A549 (cell line): Measurements from ENCODE around the gene SHISAL1. TPM values are rescaled to one million over a fixed set of nuclear protein-coding genes. Genes with fewer than 3 reads are reported as not detected.

Experiments
- ATAC-seq, 2 experiments: fragments of 200-7000 bp in 1 of 2; fragments of >200 bp in 1 of 2; cut with Nextera tagmentation in 1 of 2; cut with Tn5 transposase in 1 of 2; 3 replicates each; pipeline versions ENCODE4 v1.8.0 to v1.9.1; 2018 to 2020; ENCODE audit warnings: mild to moderate bottlenecking in 1 of 2, moderate library complexity in 1 of 2
- CTCF ChIA-PET: fragments of 300-600 bp; sonication (Branson Sonifier 250); formaldehyde crosslinking; extraction: SDS; loops from one replicate; lab custom pipeline; 2021; ENCODE audit warnings: antibody characterized with exemption, inconsistent platforms; lab: Yijun Ruan, JAX
- POLR2A ChIA-PET: fragments of 350-600 bp; formaldehyde crosslinking; extraction: SDS; loops from one replicate; lab custom pipeline; 2021; ENCODE audit warnings: antibody characterized with exemption, inconsistent platforms; lab: Yijun Ruan, JAX
- DNase-seq, 2 experiments: peaks; one replicate each; pipeline versions ENCODE4 v3.0.0 to v3.0.0-alpha.2; 2011 to 2016; ENCODE audit warnings: low read depth in 1 of 2, low spot score in 1 of 2
- FAIRE-seq: peaks from 2 replicates; lab custom pipeline; 2011; peaks lifted over from hg19 to GRCh38; lab: Jason Lieb, UNC
- H3K27ac ChIP-seq, 2 experiments: fragments of >200 bp; sonication (Bioruptor Twin); formaldehyde crosslinking; 3 replicates each; pipeline ENCODE4 v1.5.1; 2016 to 2017
- H3K4me1 ChIP-seq: fragments of >200 bp; sonication (Bioruptor Twin); formaldehyde crosslinking; 3 replicates; pipeline ENCODE4 v1.6.1; 2016
- H3K4me2 ChIP-seq: fragments of >200 bp; sonication (Bioruptor Twin); formaldehyde crosslinking; 3 replicates; pipeline ENCODE4 v1.6.1; 2016
- H3K4me3 ChIP-seq: fragments of >200 bp; sonication (Bioruptor Twin); formaldehyde crosslinking; 3 replicates; pipeline ENCODE4 v1.5.1; 2016
- H3K9me3 ChIP-seq: fragments of >200 bp; sonication (Bioruptor Twin); formaldehyde crosslinking; 3 replicates; pipeline ENCODE4 v1.6.1; 2016
- ATOH8 ChIP-seq: fragments of 250-450 bp; sonication (Bioruptor Pico); IDR thresholded peaks from 2 replicates; pipeline ENCODE4 v1.5.0; 2020; ENCODE audit warnings: low read depth, mild to moderate bottlenecking, moderate library complexity
- BCL3 ChIP-seq: fragments of >200 bp; sonication (Bioruptor Twin); formaldehyde crosslinking; IDR thresholded peaks from 3 replicates; pipeline ENCODE4 v1.6.1; 2016
- BHLHE40 ChIP-seq: IDR thresholded peaks from 2 replicates; pipeline ENCODE4 v1.6.1; 2012; ENCODE audit warnings: low read depth, low read length, inconsistent platforms
- CBX8 ChIP-seq: fragments of 200-600 bp; sonication (generic); IDR thresholded peaks from 2 replicates; pipeline ENCODE4 v1.6.1; 2016
- CHD2 ChIP-seq: fragments of 150-350 bp; IDR thresholded peaks from 2 replicates; pipeline ENCODE4 v1.6.1; 2014; ENCODE audit warnings: low read length; ENCODE audit not compliant: partially characterized antibody
- CTCF ChIP-seq: fragments of >200 bp; sonication (Bioruptor Twin); formaldehyde crosslinking; IDR thresholded peaks from 3 replicates; pipeline ENCODE4 v1.5.1; 2016
- E2F6 ChIP-seq: IDR thresholded peaks from 2 replicates; pipeline ENCODE4 v1.6.1; 2012; ENCODE audit warnings: low read depth, borderline replicate concordance
- ESRRA ChIP-seq: fragments of 150-350 bp; IDR thresholded peaks from 2 replicates; pipeline ENCODE4 v1.6.1; 2014; ENCODE audit warnings: mild to moderate bottlenecking, low read length, borderline replicate concordance
- FOSB ChIP-seq: fragments of 250-450 bp; sonication (Bioruptor Pico); IDR thresholded peaks from 2 replicates; pipeline ENCODE4 v1.5.0; 2020; ENCODE audit warnings: mild to moderate bottlenecking, moderate library complexity
- GATA3 ChIP-seq: IDR thresholded peaks from 2 replicates; pipeline ENCODE4 v1.6.1; 2012; ENCODE audit warnings: borderline replicate concordance
- HES2 ChIP-seq: fragments of >200 bp; sonication (Bioruptor Twin); formaldehyde crosslinking; IDR thresholded peaks from 2 replicates; pipeline ENCODE4 v1.6.1; 2016
- HEYL ChIP-seq: fragments of 250-450 bp; sonication (Bioruptor Pico); IDR thresholded peaks from 2 replicates; pipeline ENCODE4 v1.8.0; 2021; ENCODE audit warnings: mild to moderate bottlenecking, moderate library complexity
- HOXA7 ChIP-seq: fragments of 250-450 bp; sonication (Bioruptor Pico); IDR thresholded peaks from 2 replicates; pipeline ENCODE4 v1.5.0; 2020; ENCODE audit warnings: mild to moderate bottlenecking, moderate library complexity
- HOXB13 ChIP-seq: fragments of 250-450 bp; sonication (Bioruptor Pico); IDR thresholded peaks from 2 replicates; pipeline ENCODE4 v1.5.0; 2020; ENCODE audit warnings: low read depth, mild to moderate bottlenecking, moderate library complexity
- JUN ChIP-seq, 2 experiments: fragments of >200 bp; sonication (Bioruptor Twin); formaldehyde crosslinking; IDR thresholded peaks; 2 replicates in 1 of 2; 3 replicates in 1 of 2; pipeline ENCODE4 v1.6.1; 2016 to 2017
- JUNB ChIP-seq: fragments of >200 bp; sonication (Bioruptor Twin); formaldehyde crosslinking; IDR thresholded peaks from 2 replicates; pipeline ENCODE4 v1.6.1; 2016
- KDM1A ChIP-seq: fragments of 200-600 bp; sonication (generic); IDR thresholded peaks from 2 replicates; pipeline ENCODE4 v1.6.1; 2016; ENCODE audit warnings: low read depth, mild to moderate bottlenecking
- MAZ ChIP-seq: fragments of 150-350 bp; IDR thresholded peaks from 2 replicates; pipeline ENCODE4 v1.6.1; 2014; ENCODE audit warnings: antibody characterized with exemption, low read depth, low read length, borderline replicate concordance
- NPAS2 ChIP-seq: fragments of 250-450 bp; sonication (Bioruptor Pico); IDR thresholded peaks from 2 replicates; pipeline ENCODE4 v1.8.0; 2022; ENCODE audit warnings: mild to moderate bottlenecking, moderate library complexity, borderline replicate concordance
- PBX3 ChIP-seq: IDR thresholded peaks from 2 replicates; pipeline ENCODE4 v1.6.1; 2012
- PHF8 ChIP-seq: fragments of 200-600 bp; sonication (generic); IDR thresholded peaks from 2 replicates; pipeline ENCODE4 v1.6.1; 2016; ENCODE audit warnings: low read depth, mild to moderate bottlenecking, antibody characterized with exemption, moderate library complexity, borderline replicate concordance
- RFX5 ChIP-seq: fragments of 450-650 bp; IDR thresholded peaks from 2 replicates; pipeline ENCODE4 v1.7.1; 2014; ENCODE audit warnings: antibody characterized with exemption, mild to moderate bottlenecking, moderate library complexity
- RNF2 ChIP-seq: fragments of 200-600 bp; sonication (generic); IDR thresholded peaks from 2 replicates; pipeline ENCODE4 v1.6.1; 2016; ENCODE audit warnings: low read depth, mild to moderate bottlenecking, antibody characterized with exemption, moderate library complexity, borderline replicate concordance
- TFCP2L1 ChIP-seq: fragments of 250-450 bp; sonication (Bioruptor Pico); IDR thresholded peaks from 2 replicates; pipeline ENCODE4 v1.5.0; 2021; ENCODE audit warnings: mild to moderate bottlenecking
- TP53 ChIP-seq: fragments of 250-450 bp; sonication (Bioruptor Pico); IDR thresholded peaks from 2 replicates; pipeline ENCODE4 v1.5.0; 2021; ENCODE audit warnings: mild to moderate bottlenecking, moderate library complexity
- USF2 ChIP-seq: fragments of 450-650 bp; IDR thresholded peaks from 2 replicates; pipeline ENCODE4 v1.6.1; 2014; ENCODE audit warnings: antibody characterized with exemption
- ZC3H11A ChIP-seq: fragments of 450-650 bp; IDR thresholded peaks from 2 replicates; pipeline ENCODE4 v1.6.1; 2014; ENCODE audit warnings: antibody characterized with exemption, mild to moderate bottlenecking
- ZNF302 ChIP-seq: fragments of 250-450 bp; sonication (Bioruptor Pico); IDR thresholded peaks from 2 replicates; pipeline ENCODE4 v1.9.0; 2021; ENCODE audit warnings: inconsistent platforms, mild to moderate bottlenecking, moderate library complexity
- ZSCAN20 ChIP-seq: fragments of 250-450 bp; sonication (Bioruptor Pico); IDR thresholded peaks from 2 replicates; pipeline ENCODE4 v1.8.0; 2022; ENCODE audit warnings: mild to moderate bottlenecking, moderate library complexity
- WGBS: methylation state at CpG from one replicate; pipeline ENCODE4 v1.1.6; 2017; ENCODE audit errors: missing lambda C conversion rate; 5-methylcytosine and 5-hydroxymethylcytosine counted together
- polyA plus RNA-seq, 4 experiments: library from polyadenylated mRNA; depleted of rRNA in 3 of 4; stranded (reverse); fragments of >200 nt; fragmentation: RNase III in 1 of 4; extraction: RNeasy Plus Mini Kit Qiagen cat#74134 plus additional on column Dnase treatment in 1 of 4; gene quantifications; 2 replicates in 3 of 4; 3 replicates in 1 of 4; pipeline ENCODE4 v1.2.3, GENCODE V29; 2011 to 2017

Gene SHISAL1
- polyA plus RNA-seq, 2 of the 4 experiments (the other 2 are of a cell fraction) = 0.61 to 1.9 TPM

GRCh38 chr22:44249376-44250147 is 63.2 kb downstream of the SHISAL1 start:
- WGBS = 77% methylated on average over 9 of the region's 12 CpGs
- TF ChIP-seq ESRRA = no peak
- TF ChIP-seq KDM1A = no peak
- TF ChIP-seq ZSCAN20 (CRISPR knock-in tag) = no peak
- TF ChIP-seq JUNB = no peak
- no peak for TF ChIP-seq JUN (IDR thresholded peaks at IDR 0.05)
- TF ChIP-seq BHLHE40 = no peak
- no peak for TF ChIP-seq RFX5
- no peak for TF ChIP-seq CTCF
- TF ChIP-seq PHF8 = no peak
- no peak for TF ChIP-seq HES2
- no peak for TF ChIP-seq TP53
- no peak for TF ChIP-seq RNF2
- TF ChIP-seq GATA3 = no peak
- no peak for TF ChIP-seq USF2
- no peak for TF ChIP-seq TFCP2L1 (CRISPR knock-in tag)
- no peak for TF ChIP-seq ZC3H11A
- TF ChIP-seq BCL3 = no peak
- no peak for TF ChIP-seq HEYL (CRISPR knock-in tag)
- TF ChIP-seq PBX3 = no peak
- TF ChIP-seq FOSB (CRISPR knock-in tag) = no peak
- POLR2A ChIA-PET = no interaction called here
- ATAC-seq (no peak), FAIRE-seq (no peak), DNase-seq (no peak)
- Histone ChIP-seq H3K27ac (no peak overlapping the region), H3K9me3 (peaks cover 10% of the 10 kb centered on the region; the same call in 1 of the 3 replicates), H3K4me2 (no peak overlapping the region), H3K4me3 (no peak overlapping the region), H3K4me1 (no peaks in the 10 kb centered on the region)
- CTCF ChIA-PET = no interaction called here

GRCh38 chr22:44248926-44249325 is 63.8 kb downstream of the SHISAL1 start:
- ChIA-PET CTCF (no interaction called here), POLR2A (no interaction called here)
- Histone ChIP-seq H3K4me1 (no peaks in the 10 kb centered on the region), H3K9me3 (peaks cover 10% of the 10 kb centered on the region; the same call in 1 of the 3 replicates), H3K27ac (no peak overlapping the region)
- FAIRE-seq = no peak
- no peak for TF ChIP-seq HOXA7 (CRISPR knock-in tag)
- TF ChIP-seq E2F6 = no peak
- TF ChIP-seq ATOH8 (CRISPR knock-in tag) = no peak
- no peak for TF ChIP-seq MAZ
- TF ChIP-seq NPAS2 (CRISPR knock-in tag) = no peak
- no peak for TF ChIP-seq ZNF302 (CRISPR knock-in tag)
- no peak for TF ChIP-seq HOXB13 (CRISPR knock-in tag)
- TF ChIP-seq HES2 = no peak
- no peak for TF ChIP-seq CBX8
- no peak for TF ChIP-seq CHD2
- no peak for TF ChIP-seq RFX5
- TF ChIP-seq RNF2 = no peak
- TF ChIP-seq, all 56 proteins: peak for 0
- DNase-seq = no peak
- no peak for ATAC-seq
- H3K4me3 ChIP-seq = no peak overlapping the region
- WGBS = 56% methylated on average over 10 of the region's 10 CpGs
- H3K4me2 ChIP-seq = no peak overlapping the region
